ENCODE results near the gene BPIFB2. TPM values are rescaled to one million over a fixed set of nuclear protein-coding genes. Genes with fewer than 3 reads are reported as not detected.

The BPIFB2 gene
- polyA plus RNA-seq, 3 donors: not detected

- H2AFZ ChIP-seq (ENCODE audit: insufficient read depth, low read depth, low read length, poor library complexity, severe bottlenecking): no peak overlapping the region
- no peaks in the 10 kb centered on the region for H3K36me3 ChIP-seq (replicated peaks in 1 of 2; ENCODE audit: control insufficient read depth in 1 of 2, insufficient read depth in 2 of 2, low read length in 2 of 2)
- 90% methylated on average over 6 of the region's 8 CpGs for WGBS (ENCODE audit: insufficient coverage)
- no peaks in the 10 kb centered on the region for H3K79me2 ChIP-seq (ENCODE audit: insufficient read depth, low read length)
- Mint-ChIP-seq H3K27ac (no peak overlapping the region), H3K27me3 (ENCODE audit: low read depth in 3 of 3) (peaks cover 0 to 1% (median 0%) of the 10 kb centered on the region in 3 donors), H3K36me3 (no peaks in the 10 kb centered on the region), H3K4me3 (no peak overlapping the region), H3K9me3 (peaks cover 0 to 9% (median 0%) of the 10 kb centered on the region in 7 donors), H3K4me1 (no peaks in the 10 kb centered on the region)
- TF ChIP-seq CTCF (IDR thresholded peaks at IDR 0.05): no peak
- no peak for DNase-seq
- no peak overlapping the region for H3K9ac ChIP-seq (ENCODE audit: insufficient read depth, low read length, poor library complexity, severe bottlenecking)
- H3K27ac ChIP-seq (ENCODE audit: low read depth in 1 of 2, low read length in 2 of 2): no peak overlapping the region
- no peaks in the 10 kb centered on the region for H3K4me1 ChIP-seq (ENCODE audit: control insufficient read depth in 1 of 2, insufficient read depth in 2 of 2, low read length in 2 of 2)
- H4K20me1 ChIP-seq (ENCODE audit: insufficient read depth, low read length): no peaks in the 10 kb centered on the region
- H3K27me3 ChIP-seq (ENCODE audit: control insufficient read depth in 2 of 2, insufficient read depth in 2 of 2, low read length in 2 of 2): no peaks in the 10 kb centered on the region
- H3K9me3 ChIP-seq (replicated peaks in 1 of 2; ENCODE audit: control insufficient read depth in 1 of 2, insufficient read depth in 1 of 2, low read length in 2 of 2): peaks cover 0 to 2% of the 10 kb centered on the region in 2 donors
- H3K4me2 ChIP-seq (replicated peaks; ENCODE audit: extremely low read depth, low read length, poor library complexity, severe bottlenecking): no peak overlapping the region
- intact Hi-C loops (cut with micrococcal nuclease): no loop called here
- no peak overlapping the region for H3K4me3 ChIP-seq (replicated peaks in 1 of 3; ENCODE audit: low read depth in 2 of 3, low read length in 3 of 3)
These were observed 13.9 kb upstream of the BPIFB2 start for GRCh38 chr20:32993496-32994050.

GRCh38 chr20:32995802-32996201 is 11.7 kb upstream of the BPIFB2 start:
- Histone ChIP-seq H3K79me2 (ENCODE audit: insufficient read depth, low read length) (no peaks in the 10 kb centered on the region), H3K4me3 (replicated peaks in 1 of 3; ENCODE audit: low read depth in 2 of 3, low read length in 3 of 3) (no peak overlapping the region), H3K9me3 (replicated peaks in 1 of 2; ENCODE audit: control insufficient read depth in 1 of 2, insufficient read depth in 1 of 2, low read length in 2 of 2) (peaks cover 0 to 2% of the 10 kb centered on the region in 2 donors), H3K9ac (ENCODE audit: insufficient read depth, low read length, poor library complexity, severe bottlenecking) (no peak overlapping the region), H3K27me3 (ENCODE audit: control insufficient read depth in 2 of 2, insufficient read depth in 2 of 2, low read length in 2 of 2) (no peaks in the 10 kb centered on the region), H3K4me1 (ENCODE audit: control insufficient read depth in 1 of 2, insufficient read depth in 2 of 2, low read length in 2 of 2) (peaks cover 6% of the 10 kb centered on the region in 2 donors), H2AFZ (ENCODE audit: insufficient read depth, low read depth, low read length, poor library complexity, severe bottlenecking) (no peak overlapping the region), H3K4me2 (replicated peaks; ENCODE audit: extremely low read depth, low read length, poor library complexity, severe bottlenecking) (no peak overlapping the region), H3K36me3 (replicated peaks in 1 of 2; ENCODE audit: control insufficient read depth in 1 of 2, insufficient read depth in 2 of 2, low read length in 2 of 2) (no peaks in the 10 kb centered on the region), H3K27ac (ENCODE audit: low read depth in 1 of 2, low read length in 2 of 2) (no peak overlapping the region), H4K20me1 (ENCODE audit: insufficient read depth, low read length) (no peaks in the 10 kb centered on the region)
- no peak for TF ChIP-seq CTCF (IDR thresholded peaks at IDR 0.05)
- Mint-ChIP-seq H3K36me3 (no peaks in the 10 kb centered on the region), H3K27ac (no peak overlapping the region), H3K4me1 (peaks cover 12% of the 10 kb centered on the region), H3K9me3 (peaks cover 0 to 9% (median 0%) of the 10 kb centered on the region in 7 donors), H3K4me3 (no peak overlapping the region), H3K27me3 (ENCODE audit: low read depth in 3 of 3) (peaks cover 0 to 1% (median 0%) of the 10 kb centered on the region in 3 donors)
- intact Hi-C loops (cut with micrococcal nuclease): no loop called here
- no peak for DNase-seq

Data from CD14-positive monocyte (primary cell).